GM12874 (cell line): Measurements from ENCODE around the gene TTBK1.

Experiments
- TF ChIP-seq, protein P1 (sequence below): IDR thresholded peaks from 2 replicates; pipeline ENCODE4 v1.5.1; 2011; ENCODE audit warnings: low read depth, mild to moderate bottlenecking, control low read depth, low read length, moderate library complexity; ENCODE audit not compliant: insufficient read depth

TTBK1 gene

GRCh38 chr6:43286980-43287716 lies 43.9 kb downstream of the TTBK1 start:
- TF ChIP-seq, protein P1, sequence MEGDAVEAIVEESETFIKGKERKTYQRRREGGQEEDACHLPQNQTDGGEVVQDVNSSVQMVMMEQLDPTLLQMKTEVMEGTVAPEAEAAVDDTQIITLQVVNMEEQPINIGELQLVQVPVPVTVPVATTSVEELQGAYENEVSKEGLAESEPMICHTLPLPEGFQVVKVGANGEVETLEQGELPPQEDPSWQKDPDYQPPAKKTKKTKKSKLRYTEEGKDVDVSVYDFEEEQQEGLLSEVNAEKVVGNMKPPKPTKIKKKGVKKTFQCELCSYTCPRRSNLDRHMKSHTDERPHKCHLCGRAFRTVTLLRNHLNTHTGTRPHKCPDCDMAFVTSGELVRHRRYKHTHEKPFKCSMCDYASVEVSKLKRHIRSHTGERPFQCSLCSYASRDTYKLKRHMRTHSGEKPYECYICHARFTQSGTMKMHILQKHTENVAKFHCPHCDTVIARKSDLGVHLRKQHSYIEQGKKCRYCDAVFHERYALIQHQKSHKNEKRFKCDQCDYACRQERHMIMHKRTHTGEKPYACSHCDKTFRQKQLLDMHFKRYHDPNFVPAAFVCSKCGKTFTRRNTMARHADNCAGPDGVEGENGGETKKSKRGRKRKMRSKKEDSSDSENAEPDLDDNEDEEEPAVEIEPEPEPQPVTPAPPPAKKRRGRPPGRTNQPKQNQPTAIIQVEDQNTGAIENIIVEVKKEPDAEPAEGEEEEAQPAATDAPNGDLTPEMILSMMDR, result no peak

- TF ChIP-seq, protein P1, result no peak
Measured at GRCh38 chr6:43287717-43288679, 44.7 kb downstream of the TTBK1 start.

GRCh38 chr6:43290339-43290904 lies 47.1 kb downstream of the TTBK1 start:
- TF ChIP-seq, protein P1, result no peak

- TF ChIP-seq, protein P1, result no peak
Measured at GRCh38 chr6:43290905-43291355, 47.6 kb downstream of the TTBK1 start.

- TF ChIP-seq, protein P1, result no peak
Measured at GRCh38 chr6:43291708-43292107, 48.4 kb downstream of the TTBK1 start.

- TF ChIP-seq, protein P1, result no peak
Measured at GRCh38 chr6:43292341-43292740, 49.1 kb downstream of the TTBK1 start.

DNA sequence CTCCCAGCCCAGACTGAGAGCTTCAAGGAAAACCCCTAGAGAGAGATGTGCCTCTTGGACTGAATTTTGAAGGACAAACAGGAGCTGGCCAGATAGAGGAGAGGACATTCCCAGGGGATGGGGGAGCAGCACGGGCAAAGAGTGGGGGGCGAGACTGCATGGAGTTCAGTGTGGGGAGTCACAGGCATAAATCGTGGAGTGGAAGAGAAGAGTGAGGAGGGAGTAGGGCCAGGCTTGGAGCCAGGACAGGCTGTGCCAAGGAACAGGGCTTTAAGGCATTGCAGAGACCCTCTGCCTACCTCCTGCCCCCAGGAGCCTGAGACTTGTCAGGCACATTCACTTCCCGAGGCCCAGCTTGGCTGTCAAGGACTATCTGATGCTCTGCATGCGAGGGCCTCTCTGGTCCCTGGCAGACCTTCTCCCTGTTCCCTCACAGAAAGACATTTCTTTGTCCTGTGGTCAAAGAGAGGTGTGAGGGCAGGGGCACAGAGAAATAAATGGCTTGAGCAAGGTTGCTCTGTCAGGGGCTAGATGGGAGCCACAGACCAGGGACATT lies 49.6 kb downstream of the TTBK1 start:
- TF ChIP-seq, protein P1, result no peak
